ENCODE data around the gene ZNF74. TPM values are rescaled to one million over a fixed set of nuclear protein-coding genes. Genes with fewer than 3 reads are reported as not detected.

The ZNF74 gene
- polyA plus RNA-seq, 1 experiment, result 8.4 TPM

- TF ChIP-seq CTCF (IDR thresholded peaks at IDR 0.05; ENCODE audit: low read depth, low read length), result no peak
- no peak overlapping the region for H3K4me3 ChIP-seq (ENCODE audit: low read depth, low read length)
- peak overlapping the region; percentile 31 for H3K27ac ChIP-seq (ENCODE audit: low read depth, low read length)
- no peaks in the 10 kb centered on the region; the same call in 1 of the 2 replicates for H3K9me3 ChIP-seq (ENCODE audit: control insufficient read depth, insufficient read depth, low read length)
- H3K27me3 ChIP-seq (ENCODE audit: control insufficient read depth, insufficient read depth, low read length), result no peaks in the 10 kb centered on the region
- ChIA-PET CTCF (no interaction called here), POLR2A (no interaction called here)
- no peak for DNase-seq (ENCODE audit: low read depth, low spot score)
Measured at GRCh38 chr22:20423008-20423905, 29.3 kb downstream of the ZNF74 start.

DNA sequence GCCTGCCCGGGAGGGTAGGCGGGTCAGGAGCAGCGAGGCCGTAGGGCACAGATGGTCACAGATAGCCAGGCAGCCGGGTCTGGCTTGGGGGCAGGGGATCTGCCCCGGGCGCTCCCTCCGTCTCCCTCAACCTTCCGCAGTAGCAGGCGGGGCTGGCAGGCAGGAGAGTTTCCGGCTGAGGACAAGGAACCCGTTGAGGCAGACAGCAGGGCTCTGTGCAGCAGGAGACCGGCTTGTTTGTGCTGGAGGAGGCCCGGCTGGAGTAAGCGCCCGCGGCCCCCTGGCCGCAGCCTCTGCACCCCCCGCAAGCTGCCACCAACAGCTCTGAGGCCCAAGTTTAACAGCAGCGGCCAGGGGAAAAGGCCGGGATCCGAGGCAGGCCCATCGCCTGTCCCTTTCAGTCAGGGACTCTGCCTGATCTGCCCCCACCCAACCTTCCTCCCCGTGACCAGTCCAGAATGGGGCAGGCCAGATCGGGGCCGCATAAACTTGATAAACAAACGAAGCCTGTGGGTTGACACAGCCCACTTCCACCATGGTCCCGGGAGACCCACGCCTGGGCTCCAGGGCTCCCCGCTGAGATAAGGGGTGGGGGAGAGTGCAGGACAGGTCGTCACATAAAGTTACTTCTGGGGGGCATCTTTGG lies 30.1 kb downstream of the ZNF74 start:
- ChIA-PET CTCF (no interaction called here), POLR2A (no interaction called here)
- Histone ChIP-seq H3K4me3 (ENCODE audit: low read depth, low read length) (no peak overlapping the region), H3K27ac (ENCODE audit: low read depth, low read length) (no peak overlapping the region), H3K9me3 (ENCODE audit: control insufficient read depth, insufficient read depth, low read length) (no peaks in the 10 kb centered on the region; the same call in 1 of the 2 replicates), H3K27me3 (ENCODE audit: control insufficient read depth, insufficient read depth, low read length) (no peaks in the 10 kb centered on the region)
- no peak for TF ChIP-seq CTCF (IDR thresholded peaks at IDR 0.05; ENCODE audit: low read depth, low read length)
- no peak for DNase-seq (ENCODE audit: low read depth, low spot score)

DNA sequence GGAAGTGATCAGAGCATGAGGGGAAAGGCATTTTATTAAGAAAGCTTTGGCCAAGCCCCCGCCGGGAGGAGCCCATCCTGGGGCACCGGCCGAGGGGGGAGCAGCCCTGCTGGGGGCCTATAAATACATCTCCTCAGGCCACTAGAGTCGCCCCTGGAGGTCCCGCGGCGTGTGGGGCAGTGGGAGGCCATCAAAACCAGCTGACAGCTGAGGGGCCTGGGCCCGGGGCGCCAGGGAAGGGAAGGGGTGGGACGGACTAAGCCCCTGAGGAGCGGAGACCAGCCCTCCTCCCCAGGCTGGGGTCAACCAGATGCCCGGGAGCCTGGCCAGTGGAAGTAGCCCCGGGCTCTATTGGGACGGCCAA lies 30.6 kb downstream of the ZNF74 start:
- H3K27me3 ChIP-seq (ENCODE audit: control insufficient read depth, insufficient read depth, low read length), result no peaks in the 10 kb centered on the region
- H3K9me3 ChIP-seq (ENCODE audit: control insufficient read depth, insufficient read depth, low read length), result no peaks in the 10 kb centered on the region; the same call in 1 of the 2 replicates
- no peak overlapping the region for H3K4me3 ChIP-seq (ENCODE audit: low read depth, low read length)
- no peak overlapping the region for H3K27ac ChIP-seq (ENCODE audit: low read depth, low read length)
- CTCF ChIA-PET, result no interaction called here
- DNase-seq (ENCODE audit: low read depth, low spot score), result no peak
- no peak for TF ChIP-seq CTCF (IDR thresholded peaks at IDR 0.05; ENCODE audit: low read depth, low read length)
- POLR2A ChIA-PET, result no interaction called here

- no peak overlapping the region for H3K4me3 ChIP-seq (ENCODE audit: low read depth, low read length)
- ChIA-PET POLR2A (no interaction called here), CTCF (no interaction called here)
- no peaks in the 10 kb centered on the region; the same call in 1 of the 2 replicates for H3K9me3 ChIP-seq (ENCODE audit: control insufficient read depth, insufficient read depth, low read length)
- H3K27me3 ChIP-seq (ENCODE audit: control insufficient read depth, insufficient read depth, low read length), result no peaks in the 10 kb centered on the region
- no peak for DNase-seq (ENCODE audit: low read depth, low spot score)
- no peak for TF ChIP-seq CTCF (IDR thresholded peaks at IDR 0.05; ENCODE audit: low read depth, low read length)
- H3K27ac ChIP-seq (ENCODE audit: low read depth, low read length), result no peak overlapping the region
Measured at GRCh38 chr22:20424932-20425565, 31.1 kb downstream of the ZNF74 start.

Data from AG04450 (cell line).